ENCODE results near the gene PCDH12. TPM values are rescaled to one million over a fixed set of nuclear protein-coding genes. Genes with fewer than 3 reads are reported as not detected.

Gene PCDH12
- total RNA-seq, 2 donors from 2014 or later: not detected

GRCh38 chr5:141992349-141992963 lies 34.5 kb upstream of the PCDH12 start:
- WGBS, 2 experiments (ENCODE audit: insufficient coverage in 1 of 2, insufficient read length in 1 of 2): 35% methylated on average over 2 of the region's 2 CpGs; no CpG with 5 or more reads in 1 of the 2 experiments
- H3K4me3 ChIP-seq (ENCODE audit: low read length): no peak overlapping the region
- TF ChIP-seq CTCF (conservative IDR thresholded peaks at IDR 0.05): peak; percentile 94
- no peaks in the 10 kb centered on the region for H3K27me3 ChIP-seq (ENCODE audit: control insufficient read depth, insufficient read depth, low read length, poor library complexity, severe bottlenecking)
- no peaks in the 10 kb centered on the region for H3K4me1 ChIP-seq (ENCODE audit: control insufficient read depth, insufficient read depth, low read length)
- H3K9me3 Mint-ChIP-seq: no peaks in the 10 kb centered on the region
- DNase-seq: peak; percentile 88
- no peaks in the 10 kb centered on the region for H3K4me1 Mint-ChIP-seq
- no peak overlapping the region for H3K9ac ChIP-seq (ENCODE audit: extremely low read depth, low read length, poor library complexity, severe bottlenecking)
- peaks cover 55% of the 10 kb centered on the region for H3K36me3 Mint-ChIP-seq (ENCODE audit: low read depth)
- H3K27me3 Mint-ChIP-seq (ENCODE audit: insufficient read depth): no peaks in the 10 kb centered on the region
- no peaks in the 10 kb centered on the region for H3K9me3 ChIP-seq (ENCODE audit: control insufficient read depth, low read length)
- H3K27ac ChIP-seq (ENCODE audit: low read depth, low read length): no peak overlapping the region
- H3K4me3 Mint-ChIP-seq: no peak overlapping the region
- H3K36me3 ChIP-seq (ENCODE audit: control insufficient read depth, insufficient read depth, low read length): peaks cover 68% of the 10 kb centered on the region
- no peak overlapping the region for H3K27ac Mint-ChIP-seq

GRCh38 chr5:141989720-141990119 lies 31.7 kb upstream of the PCDH12 start:
- Histone ChIP-seq H3K27ac (ENCODE audit: low read depth, low read length) (no peak overlapping the region), H3K4me1 (ENCODE audit: control insufficient read depth, insufficient read depth, low read length) (no peaks in the 10 kb centered on the region), H3K36me3 (ENCODE audit: control insufficient read depth, insufficient read depth, low read length) (peaks cover 80% of the 10 kb centered on the region), H3K9me3 (ENCODE audit: control insufficient read depth, low read length) (no peaks in the 10 kb centered on the region), H3K27me3 (ENCODE audit: control insufficient read depth, insufficient read depth, low read length, poor library complexity, severe bottlenecking) (no peaks in the 10 kb centered on the region), H3K4me3 (ENCODE audit: low read length) (no peak overlapping the region), H3K9ac (ENCODE audit: extremely low read depth, low read length, poor library complexity, severe bottlenecking) (no peak overlapping the region)
- WGBS, 2 experiments (ENCODE audit: insufficient coverage in 1 of 2, insufficient read length in 1 of 2): 0% methylated on average over 1 of the region's 1 CpG; no CpG with 5 or more reads in 1 of the 2 experiments
- no peaks in the 10 kb centered on the region for H3K27me3 Mint-ChIP-seq (ENCODE audit: insufficient read depth)
- H3K36me3 Mint-ChIP-seq (ENCODE audit: low read depth): peaks cover 59% of the 10 kb centered on the region
- no peak overlapping the region for H3K27ac Mint-ChIP-seq
- no peak for TF ChIP-seq CTCF (conservative IDR thresholded peaks at IDR 0.05)
- no peak overlapping the region for H3K4me3 Mint-ChIP-seq
- H3K9me3 Mint-ChIP-seq: no peaks in the 10 kb centered on the region
- H3K4me1 Mint-ChIP-seq: no peaks in the 10 kb centered on the region
- no peak for DNase-seq

- Mint-ChIP-seq H3K9me3 (no peaks in the 10 kb centered on the region), H3K27me3 (ENCODE audit: insufficient read depth) (no peaks in the 10 kb centered on the region), H3K27ac (no peak overlapping the region), H3K4me1 (no peaks in the 10 kb centered on the region), H3K36me3 (ENCODE audit: low read depth) (peaks cover 53% of the 10 kb centered on the region), H3K4me3 (no peak overlapping the region)
- DNase-seq: no peak
- Histone ChIP-seq H3K4me3 (ENCODE audit: low read length) (no peak overlapping the region), H3K27me3 (ENCODE audit: control insufficient read depth, insufficient read depth, low read length, poor library complexity, severe bottlenecking) (no peaks in the 10 kb centered on the region), H3K4me1 (ENCODE audit: control insufficient read depth, insufficient read depth, low read length) (no peaks in the 10 kb centered on the region), H3K9me3 (ENCODE audit: control insufficient read depth, low read length) (no peaks in the 10 kb centered on the region), H3K9ac (ENCODE audit: extremely low read depth, low read length, poor library complexity, severe bottlenecking) (no peak overlapping the region), H3K36me3 (ENCODE audit: control insufficient read depth, insufficient read depth, low read length) (peaks cover 86% of the 10 kb centered on the region), H3K27ac (ENCODE audit: low read depth, low read length) (no peak overlapping the region)
- TF ChIP-seq CTCF (conservative IDR thresholded peaks at IDR 0.05): no peak
Measured at GRCh38 chr5:141986072-141986471, 28.1 kb upstream of the PCDH12 start.
